Esophagus muscularis mucosa (tissue), 4 donors: ENCODE data around the gene APOF.

Experiments
- CTCF ChIP-seq, 3 experiments: fragments of 200-600 bp in 2 of 3; fragments of 450-650 bp in 1 of 3; sonication (generic) in 2 of 3; IDR thresholded peaks; one replicate each; pipeline ENCODE4 v1.5.1; 2017 to 2019; ENCODE audit warnings: antibody characterized with exemption in 3 of 3, mild to moderate bottlenecking in 2 of 3, moderate library complexity in 1 of 3
- EP300 ChIP-seq: sonication (generic); formaldehyde crosslinking; IDR thresholded peaks from one replicate; pipeline ENCODE4 v1.6.1; 2017; ENCODE audit warnings: antibody characterized with exemption
- POLR2A ChIP-seq: fragments of 450-650 bp; IDR thresholded peaks from one replicate; pipeline ENCODE4 v1.6.1; 2017; ENCODE audit warnings: antibody characterized with exemption, moderate library complexity, mild to moderate bottlenecking, low read depth
- POLR2AphosphoS5 ChIP-seq, 2 donors: sonication (generic); formaldehyde crosslinking; IDR thresholded peaks; one replicate each; pipeline ENCODE4 v1.6.1; 2017; ENCODE audit warnings: antibody characterized with exemption in 2 of 2

GRCh38 chr12:56333679-56334489, 28.8 kb downstream of the APOF start, which contains the start of gene PAN2:
- peak; percentile 45 to 64 (median 59) for TF ChIP-seq CTCF (IDR thresholded peaks at IDR 0.05)
- TF ChIP-seq POLR2A = peak; percentile 31
- TF ChIP-seq POLR2AphosphoS5 (IDR thresholded peaks at IDR 0.05) = peak; percentile 91 to 95
- no peak for TF ChIP-seq EP300
